ENCODE measurements around the gene RRP36. TPM values are rescaled to one million over a fixed set of nuclear protein-coding genes. Genes with fewer than 3 reads are reported as not detected.

The RRP36 gene
- polyA plus RNA-seq, 1 of the 3 experiments (the other 2 are of a cell fraction), result 60.5 TPM

- Histone ChIP-seq H3K4me3 (ENCODE audit: low read depth in 2 of 2, low read length in 1 of 2) (peak overlapping the region; percentile 78 to 95), H3K4me1 (ENCODE audit: control insufficient read depth in 1 of 2, insufficient read depth in 2 of 2, low read depth in 1 of 2, low read length in 1 of 2) (peaks cover 11 to 26% of the 10 kb centered on the region in 2 experiments; a peak in 3 of 4 replicates), H2AFZ (ENCODE audit: low read depth) (no peak overlapping the region), H3K9me3 (no peaks in the 10 kb centered on the region), H4K20me1 (ENCODE audit: insufficient read depth) (no peaks in the 10 kb centered on the region), H3K27ac (ENCODE audit: low read depth in 2 of 2, low read length in 1 of 2) (peak overlapping the region in 1 of 2 experiments; percentile 87; a peak in 1 of 4 replicates), H3K36me3 (replicated peaks in 1 of 2; ENCODE audit: control insufficient read depth in 1 of 2, insufficient read depth in 2 of 2, low read length in 1 of 2) (peaks cover 14 to 43% of the 10 kb centered on the region in 2 experiments), H3K79me2 (ENCODE audit: insufficient read depth) (peaks cover 48% of the 10 kb centered on the region), H3K9ac (peak overlapping the region; percentile 98), H3K27me3 (ENCODE audit: insufficient read depth) (no peaks in the 10 kb centered on the region), H3K9me2 (no peaks in the 10 kb centered on the region), H3F3A (replicated peaks; ENCODE audit: insufficient read depth) (peaks cover 11% of the 10 kb centered on the region), H3K4me2 (peak overlapping the region; percentile 99)
- TF ChIP-seq FOXM1 (IDR thresholded peaks at IDR 0.05; ENCODE audit: low read depth) (no peak), TEAD4 (IDR thresholded peaks at IDR 0.05; ENCODE audit: borderline replicate concordance, insufficient read depth) (no peak), FOSL2 (IDR thresholded peaks at IDR 0.05; ENCODE audit: borderline replicate concordance, low read depth) (no peak), EZH2phosphoT487 (IDR thresholded peaks at IDR 0.05; ENCODE audit: borderline replicate concordance, low read depth) (no peak), NFIC (IDR thresholded peaks at IDR 0.05; ENCODE audit: borderline replicate concordance) (no peak), ELF1 (IDR thresholded peaks at IDR 0.05) (no peak), ZBTB33 (IDR thresholded peaks at IDR 0.05; ENCODE audit: borderline replicate concordance, low read depth) (no peak)
- ChIA-PET CTCF (interaction anchor here (1.0 to 2.3 kb wide), 2 partner anchors 78 to 91 kb away, joined by 4 to 6 read pairs; no protein-coding TSS in a partner anchor), POLR2A (interaction anchor here (2.5 kb wide), 1 partner anchor 24 kb away, joined by 7 read pairs; the partner anchor contains the start of gene PTK7)
- WGBS (ENCODE audit: low lambda C conversion rate), result 97% methylated on average over 14 of the region's 19 CpGs
- DNase-seq, result no peak
These were observed 30.9 kb downstream of the RRP36 start for GRCh38 chr6:43052225-43052841.

- H2AFZ ChIP-seq (ENCODE audit: low read depth), result no peak overlapping the region
- no peaks in the 10 kb centered on the region for H3K9me3 ChIP-seq
- H4K20me1 ChIP-seq (ENCODE audit: insufficient read depth), result no peaks in the 10 kb centered on the region
- peaks cover 55% of the 10 kb centered on the region for H3K79me2 ChIP-seq (ENCODE audit: insufficient read depth)
- no peak for DNase-seq
- H3K4me2 ChIP-seq, result peak overlapping the region; percentile 99
- peaks cover 11% of the 10 kb centered on the region for H3F3A ChIP-seq (replicated peaks; ENCODE audit: insufficient read depth)
- H3K36me3 ChIP-seq (replicated peaks in 1 of 2; ENCODE audit: control insufficient read depth in 1 of 2, insufficient read depth in 2 of 2, low read length in 1 of 2), result peaks cover 11 to 41% of the 10 kb centered on the region in 2 experiments
- H3K9me2 ChIP-seq, result no peaks in the 10 kb centered on the region
- ChIA-PET CTCF (interaction anchor here (1.0 to 2.3 kb wide), 4 partner anchors 36 to 91 kb away, joined by 4 to 7 read pairs (median 5); no protein-coding TSS in a partner anchor), POLR2A (interaction anchor here (0.6 to 2.5 kb wide), 8 partner anchors 13 to 411 kb away, joined by 3 to 8 read pairs (median 4); partner anchors contain the start of genes PTK7 and RRP36)
- TF ChIP-seq CHD2 (IDR thresholded peaks at IDR 0.05; ENCODE audit: low read length, partially characterized antibody) (no peak), POLR2AphosphoS5 (IDR thresholded peaks at IDR 0.05; ENCODE audit: low read depth, low read length) (no peak)
- H3K4me3 ChIP-seq (ENCODE audit: low read depth in 2 of 2, low read length in 1 of 2), result peak overlapping the region; percentile 78 to 95
- 32% methylated on average over 22 of the region's 22 CpGs for WGBS (ENCODE audit: low lambda C conversion rate)
- H3K27me3 ChIP-seq (ENCODE audit: insufficient read depth), result no peaks in the 10 kb centered on the region
- peaks cover 11 to 26% of the 10 kb centered on the region in 2 experiments; a peak in 3 of 4 replicates for H3K4me1 ChIP-seq (ENCODE audit: control insufficient read depth in 1 of 2, insufficient read depth in 2 of 2, low read depth in 1 of 2, low read length in 1 of 2)
- peak overlapping the region; percentile 87 to 88 for H3K27ac ChIP-seq (ENCODE audit: low read depth in 2 of 2, low read length in 1 of 2)
- H3K9ac ChIP-seq, result peak overlapping the region; percentile 98
These were observed 31.6 kb downstream of the RRP36 start for GRCh38 chr6:43052842-43053544.

Data from SK-N-SH (cell line).